Fibroblast of peridontal ligament (primary cell): ENCODE measurements around the gene THSD7B.

Source experiments
- DNase-seq: peaks from one replicate; pipeline ENCODE4 v3.0.0-alpha.2; 2010; ENCODE audit errors: extremely low read depth

THSD7B gene

DNA sequence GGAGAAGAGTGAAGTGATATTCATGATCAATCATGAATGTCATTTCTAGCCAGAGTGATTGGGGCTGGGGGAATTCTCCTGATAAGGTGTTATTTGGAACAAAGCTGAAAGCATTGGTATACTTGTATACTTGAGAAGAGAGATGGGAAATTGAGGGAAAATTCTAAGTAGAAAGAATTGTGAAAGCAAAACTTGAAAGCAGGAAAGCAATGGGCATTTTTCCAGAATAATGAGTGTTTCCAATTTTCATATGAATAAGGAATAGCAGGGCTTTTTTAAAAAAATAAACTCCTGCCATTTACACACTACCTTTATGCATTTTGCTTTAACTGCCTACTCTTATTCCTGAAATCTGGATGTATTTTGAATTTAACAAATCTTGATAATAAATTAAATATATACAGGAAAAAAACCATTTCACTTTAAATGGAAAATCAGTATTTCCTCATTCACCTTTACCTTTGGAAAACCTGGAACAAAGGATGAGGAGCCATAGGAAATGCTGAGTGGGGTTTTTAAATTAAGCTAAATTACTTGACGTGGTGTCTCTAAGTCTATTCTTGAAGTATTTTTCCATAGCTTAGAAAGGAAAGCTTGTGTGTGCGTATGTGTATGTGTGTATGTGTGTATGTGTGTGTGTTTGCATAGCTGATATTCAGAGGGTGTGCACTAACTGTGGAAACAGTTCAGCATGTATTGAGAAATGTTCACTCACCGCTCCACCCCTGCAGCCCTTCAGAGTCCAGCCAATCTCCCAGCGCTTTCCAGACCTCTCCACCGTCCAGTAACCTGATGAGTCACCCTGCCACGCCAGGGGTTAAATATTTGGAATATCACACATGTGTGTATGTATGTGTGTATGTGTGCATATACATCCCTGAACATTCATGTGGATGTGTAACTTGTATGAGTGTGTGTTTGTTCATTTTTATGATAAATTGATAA, 427.3 kb downstream of the THSD7B start:
- DNase-seq: peak; percentile 33

DNA sequence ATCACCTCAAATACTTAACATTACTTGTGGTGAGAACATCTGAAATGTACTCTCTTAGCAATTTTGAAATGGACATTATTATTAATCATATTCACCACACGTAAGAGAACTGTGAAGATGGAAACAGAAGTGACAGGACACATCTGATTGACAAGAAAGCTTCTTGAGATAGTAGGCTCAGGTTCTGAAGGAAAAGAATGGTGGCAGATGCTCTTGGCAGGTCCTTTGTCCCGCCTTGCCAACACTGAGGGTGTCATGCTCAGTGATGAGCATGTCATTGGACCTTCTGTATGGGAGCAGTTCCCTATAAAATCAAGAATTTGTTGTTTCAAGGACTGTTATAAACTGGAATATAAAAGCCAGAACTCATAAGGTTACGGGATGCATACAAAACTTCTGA, 428.1 kb downstream of the THSD7B start:
- DNase-seq: no peak

DNA sequence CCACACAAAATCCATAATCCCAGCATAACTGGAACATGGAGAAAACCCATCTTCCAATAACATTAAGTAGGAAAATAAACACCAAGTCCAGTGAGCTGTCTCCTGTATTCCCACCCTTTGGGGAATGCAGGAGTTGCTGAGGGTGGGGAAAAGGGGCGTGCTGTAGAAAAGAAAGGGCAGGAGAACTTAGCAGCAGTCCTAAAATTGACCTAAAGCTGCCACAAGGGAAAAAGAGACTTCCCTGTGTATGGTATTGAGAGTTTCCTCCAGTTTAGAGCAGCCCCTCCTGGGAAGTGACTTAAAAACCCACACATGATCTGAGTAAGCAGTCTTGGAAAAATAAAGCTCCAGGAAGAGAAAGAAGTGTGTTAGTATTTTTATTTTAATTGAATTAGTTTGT, 428.8 kb downstream of the THSD7B start:
- DNase-seq: no peak

DNA sequence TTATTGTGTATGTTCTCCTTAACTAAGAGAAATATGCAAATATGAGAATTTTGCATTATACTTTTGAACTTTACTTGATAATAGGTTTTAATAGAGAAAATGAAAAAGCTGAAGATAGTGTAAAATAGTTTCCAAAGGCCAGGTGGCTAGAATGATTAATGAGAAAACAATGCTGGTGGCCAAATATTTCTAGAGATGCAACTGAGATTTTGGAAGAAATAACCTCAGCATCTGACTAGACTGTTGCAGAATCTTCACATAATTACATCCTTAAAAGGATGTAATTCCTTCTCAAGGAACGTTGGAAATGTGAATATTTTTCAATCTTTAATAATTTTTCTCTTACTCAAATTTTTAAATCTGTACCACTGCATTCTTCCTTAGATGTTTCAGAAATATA, 434.4 kb downstream of the THSD7B start:
- DNase-seq: no peak

DNA sequence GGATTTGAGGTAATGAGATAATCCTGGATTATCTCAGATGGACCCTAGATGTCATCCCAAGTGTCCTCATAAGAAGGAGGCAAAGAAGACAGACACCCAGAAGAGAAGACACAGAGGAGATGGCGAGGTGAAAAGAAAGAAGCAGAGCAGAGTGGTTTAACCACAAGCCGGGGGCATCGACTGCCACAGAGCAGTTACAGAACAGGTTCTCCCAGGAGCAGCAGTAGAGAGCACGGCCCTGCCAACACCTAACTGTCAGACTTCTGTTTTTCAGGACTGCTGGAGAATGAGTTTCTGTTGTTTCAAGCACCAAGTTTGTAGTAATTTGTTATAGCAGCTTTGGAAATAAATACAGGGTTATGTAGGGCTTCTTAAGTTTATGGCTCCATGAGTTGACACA, 437.0 kb downstream of the THSD7B start:
- no peak for DNase-seq

DNA sequence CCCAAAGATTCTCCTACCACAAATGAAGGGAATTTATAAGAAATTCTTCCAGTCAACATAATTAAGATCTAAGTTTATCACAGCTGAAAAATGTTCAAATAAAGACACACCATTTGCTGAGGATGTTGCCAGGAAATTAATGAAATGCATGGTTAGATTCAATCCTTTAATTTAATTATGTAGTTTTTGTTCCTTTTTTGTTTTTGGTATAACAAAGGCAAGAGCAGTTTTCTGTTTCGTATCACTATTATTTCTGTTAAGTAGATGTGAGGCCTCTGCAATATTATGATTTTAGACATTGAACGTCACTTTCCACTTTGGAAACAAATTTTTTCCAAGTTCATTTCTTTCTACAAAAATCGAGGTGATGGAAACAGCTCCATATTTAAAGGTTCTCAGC, 440.0 kb downstream of the THSD7B start:
- no peak for DNase-seq

DNA sequence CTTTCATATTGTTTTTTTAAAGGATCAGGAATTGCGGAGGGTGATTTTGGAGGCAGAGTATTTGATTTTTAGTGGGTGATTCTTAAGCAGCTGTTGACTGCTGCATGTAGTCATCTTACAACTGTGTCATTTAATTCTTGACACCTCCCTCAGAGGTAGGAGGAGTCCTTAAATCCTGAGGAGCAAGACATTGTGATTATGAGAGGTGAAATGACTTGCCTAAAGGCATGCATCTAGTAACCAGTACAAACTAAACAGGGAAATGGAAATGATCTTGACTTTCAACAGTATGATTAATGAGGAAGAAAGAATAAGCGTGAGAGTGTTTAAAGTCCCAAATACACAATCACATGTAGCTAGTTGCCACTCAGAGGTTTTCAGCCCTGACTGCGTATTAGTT, 440.7 kb downstream of the THSD7B start:
- no peak for DNase-seq

DNA sequence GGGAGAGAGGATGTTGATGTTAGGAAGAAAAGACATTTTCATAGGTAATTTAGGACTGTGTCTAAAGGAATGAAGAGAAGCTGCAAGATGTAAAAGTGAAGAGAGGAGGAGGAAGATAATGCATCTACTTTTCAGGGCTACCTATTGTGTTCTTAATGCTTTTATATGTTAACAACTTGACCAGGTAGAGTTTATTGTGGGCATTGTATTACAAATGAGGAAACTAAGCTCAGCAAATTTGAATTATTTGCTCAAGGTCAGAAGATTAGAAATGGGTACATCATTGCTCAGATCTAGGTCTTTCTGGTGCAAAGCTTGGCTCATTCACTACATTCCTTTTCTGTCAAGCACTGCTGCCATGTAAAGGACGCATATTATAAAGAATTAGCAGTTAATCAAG, 441.7 kb downstream of the THSD7B start:
- DNase-seq: no peak

DNA sequence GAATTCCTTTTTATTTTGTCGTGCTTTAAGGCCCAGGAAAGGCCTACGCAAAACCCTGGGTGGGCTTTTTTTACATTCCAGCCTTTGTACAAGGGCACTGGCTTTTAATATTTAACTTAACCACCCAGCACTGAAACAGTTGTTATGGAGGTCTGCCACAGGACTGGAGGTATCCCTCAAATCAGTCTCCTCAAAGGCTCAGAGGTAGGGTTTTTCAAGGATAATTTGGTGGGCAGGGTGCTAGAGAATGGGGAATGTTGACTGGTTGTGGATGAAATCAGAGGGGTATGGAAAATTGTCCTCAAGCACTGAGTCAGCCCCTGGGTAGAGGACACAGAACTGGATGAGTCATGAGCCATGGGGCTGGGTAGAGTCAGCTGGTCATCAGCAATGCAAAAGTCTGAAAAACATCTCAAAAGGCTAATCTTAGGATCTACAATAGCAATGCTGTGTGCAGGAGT, 443.1 kb downstream of the THSD7B start:
- peak; percentile 14 for DNase-seq

DNA sequence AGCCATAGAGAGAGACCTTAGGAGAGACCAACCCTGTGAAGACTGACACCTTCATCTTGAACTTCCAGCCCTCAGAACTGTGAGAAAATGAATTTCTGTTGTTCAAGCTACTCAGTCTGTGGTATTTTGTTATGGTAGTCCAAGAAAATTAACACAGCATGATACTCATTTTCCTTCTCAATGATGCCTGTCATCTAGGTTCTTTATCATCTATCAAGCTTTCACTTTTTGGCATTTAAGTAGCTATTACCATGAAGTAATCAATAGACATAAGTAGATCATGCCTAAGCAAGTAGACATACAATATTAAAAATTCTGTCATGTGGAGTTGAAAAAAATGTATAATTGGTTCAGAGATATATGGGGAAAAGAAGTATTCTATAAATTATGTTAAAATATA, 444.7 kb downstream of the THSD7B start:
- no peak for DNase-seq

DNA sequence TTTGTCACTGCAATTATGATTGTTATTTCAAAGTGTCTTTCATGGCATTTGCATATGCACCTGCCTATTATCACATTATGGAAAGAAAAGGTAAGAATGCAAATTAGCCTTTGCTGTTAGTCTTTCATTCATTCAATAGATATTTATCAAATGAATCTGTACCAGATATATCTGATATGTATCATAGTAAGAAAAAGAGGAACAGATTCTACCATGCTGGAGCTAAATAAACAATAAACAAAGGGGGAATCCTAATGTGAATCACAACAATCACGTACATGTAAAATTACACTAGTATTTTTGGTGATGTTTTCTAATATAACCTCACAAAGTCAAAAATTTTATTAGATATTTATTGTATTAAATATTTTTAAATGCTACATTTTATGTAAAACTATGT, 446.4 kb downstream of the THSD7B start:
- no peak for DNase-seq

DNA sequence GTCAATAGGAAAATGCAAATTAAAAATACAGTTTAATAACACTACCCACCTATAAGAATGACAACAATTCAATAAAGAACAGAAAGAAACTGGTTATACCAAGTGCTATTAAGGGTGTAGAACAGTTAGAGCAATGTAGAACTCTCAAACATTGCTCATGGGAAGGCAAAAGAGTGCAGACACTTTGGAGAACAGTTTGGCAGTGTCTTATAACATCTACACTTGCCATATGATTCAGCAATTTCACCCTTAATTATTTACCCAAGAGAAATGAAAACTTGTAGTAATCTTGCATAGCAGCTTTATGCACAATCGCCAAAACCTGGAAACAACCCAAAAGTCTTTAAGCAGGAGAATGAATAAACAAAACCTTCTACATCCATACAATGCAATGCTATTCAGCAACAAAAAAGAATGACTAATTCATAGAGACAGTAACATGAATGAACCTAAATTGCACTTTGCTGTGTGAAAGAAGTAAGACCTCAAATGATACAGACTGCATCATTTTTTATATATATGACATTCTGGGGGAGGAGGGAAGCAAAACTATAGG, 455.2 kb downstream of the THSD7B start:
- DNase-seq: peak; percentile 61

DNA sequence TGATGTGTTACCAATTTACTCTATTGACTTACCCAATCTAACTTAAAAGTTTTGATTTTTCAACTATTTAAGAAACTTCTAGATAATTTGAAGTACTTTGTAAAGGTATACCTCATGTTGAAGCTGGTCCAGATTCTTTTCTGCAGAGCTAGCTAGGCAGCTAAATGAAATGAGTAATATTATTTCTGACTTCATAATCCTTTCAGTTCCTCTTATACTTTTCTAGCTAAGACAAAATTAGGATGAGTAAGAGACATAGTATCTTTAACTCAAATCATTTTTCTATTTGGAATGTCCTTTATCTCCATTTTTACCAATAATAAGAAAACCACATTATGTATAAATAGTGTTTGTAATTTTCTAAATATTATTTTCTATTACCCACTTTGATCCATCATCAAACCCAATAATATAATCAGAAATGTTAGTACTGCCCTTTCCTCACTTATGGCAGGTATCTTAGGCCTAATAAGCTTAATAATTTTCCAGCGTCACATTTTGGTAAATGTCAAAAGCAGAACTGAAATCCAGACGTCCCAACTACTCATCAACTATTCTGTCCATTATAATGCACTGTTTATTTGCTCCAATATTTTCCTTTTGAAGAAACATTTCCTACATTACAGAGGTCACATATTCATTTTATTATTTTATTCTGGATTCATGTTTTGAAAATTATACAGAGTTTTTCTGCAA, 456.6 kb downstream of the THSD7B start:
- DNase-seq: no peak

DNA sequence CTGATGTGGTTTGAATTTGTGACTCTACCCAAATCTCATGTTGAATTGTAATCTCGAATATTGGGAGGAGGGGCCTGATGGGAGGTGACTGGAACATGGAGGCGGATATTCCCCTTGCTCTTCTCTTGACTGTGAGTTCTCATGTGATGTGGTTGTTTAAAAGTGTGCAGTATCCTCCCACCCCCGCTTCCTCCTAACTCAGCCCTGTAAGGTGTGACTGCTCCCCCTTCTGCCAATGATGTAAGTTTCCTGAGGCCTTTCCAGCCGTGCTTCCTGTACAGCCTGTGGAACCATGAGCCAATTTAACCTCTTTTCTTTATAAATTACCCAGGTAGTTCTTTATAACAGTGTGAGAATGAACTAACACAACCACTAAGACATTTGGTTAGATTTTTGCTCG, 458.4 kb downstream of the THSD7B start:
- no peak for DNase-seq

DNA sequence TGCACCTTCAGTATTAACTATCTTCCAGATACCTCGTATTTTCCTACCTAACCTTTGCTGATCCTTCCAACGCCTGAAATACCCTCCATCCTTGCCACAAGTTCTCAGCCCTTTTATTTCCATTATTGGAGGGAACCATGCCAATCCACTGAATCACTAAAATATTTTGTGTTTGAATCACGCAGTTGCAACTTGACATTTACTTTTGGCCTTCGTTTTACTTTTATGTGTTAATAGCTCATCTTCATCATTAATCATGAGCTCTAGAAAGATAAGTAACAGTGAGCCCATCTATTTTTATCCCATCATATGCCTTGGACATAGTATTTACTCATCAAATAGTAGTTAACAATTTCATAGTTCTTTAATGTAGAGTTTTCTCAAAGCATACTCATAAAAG, 463.2 kb downstream of the THSD7B start:
- DNase-seq: peak; percentile 5

DNA sequence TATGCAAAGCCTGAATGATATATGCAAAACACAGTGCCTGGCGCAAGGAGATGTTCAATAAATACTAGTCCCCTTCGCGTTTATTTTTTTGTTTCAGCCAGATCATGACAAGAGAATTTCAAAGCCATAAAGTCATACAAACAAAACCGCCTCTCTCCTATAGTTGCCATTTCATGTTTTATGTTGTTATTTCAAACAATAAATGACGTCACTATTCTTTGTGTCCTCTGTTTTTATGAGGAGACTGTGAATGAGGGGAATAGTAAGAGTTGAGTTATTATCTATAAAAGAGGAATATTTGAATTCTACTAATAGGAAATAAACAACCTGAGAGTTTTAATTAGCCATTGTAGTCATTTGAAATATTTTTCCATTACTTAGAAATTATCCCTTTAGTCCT, 464.5 kb downstream of the THSD7B start:
- no peak for DNase-seq

DNA sequence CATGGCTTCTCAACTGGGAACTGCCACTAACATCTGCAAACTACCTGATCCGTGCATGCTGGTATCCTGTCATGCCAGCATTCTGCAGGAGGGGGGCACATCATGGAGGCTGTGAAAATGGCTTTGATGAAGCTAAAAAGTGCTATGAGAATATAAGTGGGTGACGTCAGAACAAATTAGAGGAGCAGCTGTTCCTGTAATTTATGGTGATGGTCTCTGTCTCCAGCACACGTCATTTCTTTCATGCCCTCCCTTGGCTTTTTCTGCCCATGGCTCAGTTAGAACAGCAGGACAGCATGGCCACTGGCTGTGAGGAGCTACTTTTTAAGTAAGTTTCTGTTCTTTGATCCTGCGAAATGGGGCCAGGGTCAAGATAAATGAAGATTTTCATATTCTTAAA, 466.3 kb downstream of the THSD7B start:
- no peak for DNase-seq

DNA sequence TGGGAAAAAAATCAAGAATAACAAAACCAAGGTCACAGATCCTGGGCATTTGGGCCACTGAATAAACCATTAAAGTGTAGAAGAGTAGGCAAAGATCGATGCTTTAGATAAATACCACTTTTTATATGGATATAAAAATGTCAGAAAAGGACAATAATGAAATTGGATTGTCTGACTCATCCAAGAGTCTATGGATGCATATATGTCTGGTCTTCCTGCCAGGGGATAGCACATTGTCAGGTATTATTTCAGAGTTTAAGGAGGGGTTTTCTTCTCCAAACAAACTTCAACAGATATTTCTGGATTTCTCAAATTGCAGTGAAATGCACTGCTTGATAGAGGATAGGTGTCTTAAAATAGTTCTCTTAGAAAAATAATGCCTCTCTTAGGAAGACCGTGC, 466.7 kb downstream of the THSD7B start:
- no peak for DNase-seq

DNA sequence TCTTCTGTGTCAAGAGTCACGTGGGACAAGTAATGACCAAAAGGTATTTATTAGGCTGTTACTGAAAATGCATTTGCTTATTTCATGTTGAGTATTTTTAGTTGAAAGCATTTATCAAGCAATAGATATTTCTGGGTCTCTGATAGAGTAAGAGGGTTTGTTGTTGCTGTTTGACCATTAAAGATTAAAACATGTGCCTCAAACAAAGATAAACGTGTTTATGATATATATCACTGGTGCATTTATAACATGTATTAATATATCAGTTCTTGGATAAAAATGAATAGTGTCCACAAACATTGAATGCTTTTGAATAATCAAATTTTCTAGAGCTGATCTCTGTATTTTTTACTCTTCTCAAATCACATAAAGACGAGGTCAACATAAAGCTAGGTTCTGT, 467.7 kb downstream of the THSD7B start:
- DNase-seq: no peak

DNA sequence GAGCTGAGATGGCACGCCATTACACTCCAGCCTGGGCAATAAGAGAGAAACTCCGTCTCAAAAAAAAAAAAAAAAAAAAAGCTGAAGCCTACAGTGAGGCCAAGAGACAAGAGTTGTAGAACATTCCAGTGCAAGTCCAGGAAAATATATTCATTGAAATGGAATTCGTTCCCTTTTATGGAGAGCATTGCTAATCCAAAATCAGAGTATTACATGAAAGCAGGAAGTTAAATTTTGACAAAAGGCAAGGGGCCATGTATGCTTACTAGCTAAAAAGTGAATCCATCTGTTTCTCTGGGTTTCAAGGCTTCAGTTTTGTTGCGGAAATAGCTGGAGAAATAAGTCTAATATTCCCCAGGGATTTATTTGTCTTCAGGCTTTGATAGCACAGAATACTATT, 471.7 kb downstream of the THSD7B start:
- peak; percentile 59 for DNase-seq

DNA sequence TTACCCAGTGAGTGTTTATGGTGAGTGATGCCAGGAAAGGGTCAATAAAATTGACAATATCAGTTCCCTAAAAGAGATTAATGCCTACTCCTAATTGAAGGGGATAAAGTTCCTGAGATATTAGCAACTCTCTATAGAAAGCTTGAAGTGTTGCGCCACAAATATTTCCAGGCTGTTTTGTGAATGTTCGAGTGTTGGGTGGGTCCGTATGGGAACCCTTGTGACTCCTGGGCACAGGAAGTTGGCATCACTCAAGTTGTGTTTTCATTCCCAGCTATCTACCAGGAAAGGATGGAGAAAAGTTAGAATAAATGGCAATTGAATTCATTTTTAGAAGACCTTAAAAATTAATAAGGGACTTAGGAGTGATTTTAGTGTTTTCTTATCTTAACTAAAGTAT, 472.7 kb downstream of the THSD7B start:
- no peak for DNase-seq

DNA sequence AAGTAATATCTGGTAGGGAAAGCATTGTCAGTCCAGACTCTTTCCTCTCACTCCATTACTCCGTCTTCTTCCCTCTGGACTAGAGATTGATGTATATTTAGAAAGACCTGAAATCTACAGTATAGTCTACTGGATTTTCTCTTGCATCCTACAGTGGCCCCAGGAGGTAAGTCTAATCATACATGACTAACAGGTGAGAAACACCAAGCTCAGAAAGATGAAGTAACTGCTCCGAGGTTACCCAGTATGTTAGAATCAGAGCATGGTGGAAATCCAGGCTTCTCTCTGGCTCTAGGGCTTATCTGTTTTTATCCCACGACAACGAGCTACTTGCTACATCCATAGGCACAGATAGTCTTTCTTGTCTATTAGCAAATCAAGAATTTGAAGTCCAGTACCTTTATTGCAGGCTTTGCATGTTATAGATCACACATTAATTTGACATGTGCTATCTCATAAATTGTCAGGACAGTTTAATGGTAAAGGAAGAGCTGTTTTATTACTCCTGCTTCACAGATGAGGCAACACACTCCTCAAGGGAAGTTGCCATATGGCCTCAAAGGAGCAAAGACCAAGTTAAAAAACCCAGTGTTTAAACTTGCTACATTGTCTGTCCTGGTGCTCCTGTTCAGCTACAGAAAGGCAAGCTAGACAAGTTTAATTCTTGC, 484.3 kb downstream of the THSD7B start:
- no peak for DNase-seq
